ENCODE results near the gene PDP2. TPM values are rescaled to one million over a fixed set of nuclear protein-coding genes. Genes with fewer than 3 reads are reported as not detected.
A peak's percentile ranks its signal among the peaks of the same experiment; 100 is the strongest.

PDP2 gene
- total RNA-seq, 1 experiment from 2014 or later, result 44.4 TPM

- no peaks in the 10 kb centered on the region; the same call in 1 of the 2 replicates for H3K27me3 ChIP-seq (replicated peaks; ENCODE audit: control insufficient read depth, insufficient read depth, low read length)
- peak overlapping the region; percentile 80 for H3K4me3 Mint-ChIP-seq (ENCODE audit: unreplicated experiment)
- H3K4me3 ChIP-seq (ENCODE audit: low read depth, low read length), result no peak overlapping the region
- TF ChIP-seq, protein P1, sequence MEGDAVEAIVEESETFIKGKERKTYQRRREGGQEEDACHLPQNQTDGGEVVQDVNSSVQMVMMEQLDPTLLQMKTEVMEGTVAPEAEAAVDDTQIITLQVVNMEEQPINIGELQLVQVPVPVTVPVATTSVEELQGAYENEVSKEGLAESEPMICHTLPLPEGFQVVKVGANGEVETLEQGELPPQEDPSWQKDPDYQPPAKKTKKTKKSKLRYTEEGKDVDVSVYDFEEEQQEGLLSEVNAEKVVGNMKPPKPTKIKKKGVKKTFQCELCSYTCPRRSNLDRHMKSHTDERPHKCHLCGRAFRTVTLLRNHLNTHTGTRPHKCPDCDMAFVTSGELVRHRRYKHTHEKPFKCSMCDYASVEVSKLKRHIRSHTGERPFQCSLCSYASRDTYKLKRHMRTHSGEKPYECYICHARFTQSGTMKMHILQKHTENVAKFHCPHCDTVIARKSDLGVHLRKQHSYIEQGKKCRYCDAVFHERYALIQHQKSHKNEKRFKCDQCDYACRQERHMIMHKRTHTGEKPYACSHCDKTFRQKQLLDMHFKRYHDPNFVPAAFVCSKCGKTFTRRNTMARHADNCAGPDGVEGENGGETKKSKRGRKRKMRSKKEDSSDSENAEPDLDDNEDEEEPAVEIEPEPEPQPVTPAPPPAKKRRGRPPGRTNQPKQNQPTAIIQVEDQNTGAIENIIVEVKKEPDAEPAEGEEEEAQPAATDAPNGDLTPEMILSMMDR (IDR thresholded peaks at IDR 0.05; ENCODE audit: insufficient read depth in 1 of 2, low read depth in 1 of 2, low read length in 1 of 2, severe bottlenecking in 1 of 2, unreplicated experiment in 1 of 2), result no peak
- H3K9me3 Mint-ChIP-seq (ENCODE audit: unreplicated experiment), result no peaks in the 10 kb centered on the region
- intact Hi-C loops (cut with micrococcal nuclease; ENCODE audit: unreplicated experiment), result loop anchor here (1.0 to 10.0 kb wide), 3 partner anchors 43 to 466 kb away; partner anchors contain the start of gene NAE1
- no peak overlapping the region for H3K27ac Mint-ChIP-seq (ENCODE audit: unreplicated experiment)
- ChIA-PET POLR2A (interaction anchor here (1.1 kb wide), 1 partner anchor 43 kb away, joined by 15 read pairs; the partner anchor contains the start of gene NAE1), CTCF (interaction anchor here (1.0 to 3.6 kb wide), 14 partner anchors 8 to 467 kb away, joined by 3 to 57 read pairs (median 8); partner anchors contain the start of gene NAE1)
- BruUV-seq (replicated peaks), result no TSS peak
- no peak for DNase-seq
- H3K27me3 Mint-ChIP-seq (ENCODE audit: insufficient read depth, unreplicated experiment), result no peaks in the 10 kb centered on the region
- H3K4me1 ChIP-seq, result peaks cover 19% of the 10 kb centered on the region
- peaks cover 25% of the 10 kb centered on the region for H3K4me1 Mint-ChIP-seq (ENCODE audit: low read depth, unreplicated experiment)
- no peaks in the 10 kb centered on the region for H3K36me3 Mint-ChIP-seq (ENCODE audit: insufficient read depth, unreplicated experiment)
- no peaks in the 10 kb centered on the region for H3K9me3 ChIP-seq
- H3K36me3 ChIP-seq (ENCODE audit: control insufficient read depth, insufficient read depth, low read length), result no peaks in the 10 kb centered on the region
These were observed 6.6 kb upstream of the PDP2 start for GRCh38 chr16:66873685-66874055.

- TF ChIP-seq, protein P1 (IDR thresholded peaks at IDR 0.05; ENCODE audit: insufficient read depth in 1 of 2, low read depth in 1 of 2, low read length in 1 of 2, severe bottlenecking in 1 of 2, unreplicated experiment in 1 of 2), result no peak
- Histone ChIP-seq H3K27me3 (replicated peaks; ENCODE audit: control insufficient read depth, insufficient read depth, low read length) (no peaks in the 10 kb centered on the region; the same call in 1 of the 2 replicates), H3K9me3 (no peaks in the 10 kb centered on the region), H3K4me1 (peaks cover 19% of the 10 kb centered on the region), H3K36me3 (ENCODE audit: control insufficient read depth, insufficient read depth, low read length) (no peaks in the 10 kb centered on the region), H3K4me3 (ENCODE audit: low read depth, low read length) (no peak overlapping the region)
- intact Hi-C loops (cut with micrococcal nuclease; ENCODE audit: unreplicated experiment), result loop anchor here (5.0 to 10.0 kb wide), 2 partner anchors 149 to 467 kb away; no protein-coding TSS in a partner anchor
- POLR2A ChIA-PET, result interaction anchor here (0.6 kb wide), 1 partner anchor 234 kb away, joined by 3 read pairs; no protein-coding TSS in a partner anchor
- CTCF ChIA-PET, result interaction anchor here (0.5 to 1.8 kb wide), 6 partner anchors 44 to 468 kb away, joined by 3 to 9 read pairs (median 4); partner anchors contain the start of gene NAE1
- H3K27me3 Mint-ChIP-seq (ENCODE audit: insufficient read depth, unreplicated experiment), result no peaks in the 10 kb centered on the region
- DNase-seq, result no peak
- peak overlapping the region; percentile 63 for H3K4me3 Mint-ChIP-seq (ENCODE audit: unreplicated experiment)
- H3K4me1 Mint-ChIP-seq (ENCODE audit: low read depth, unreplicated experiment), result peaks cover 25% of the 10 kb centered on the region
- no peaks in the 10 kb centered on the region for H3K9me3 Mint-ChIP-seq (ENCODE audit: unreplicated experiment)
- no TSS peak for BruUV-seq (replicated peaks)
- H3K27ac Mint-ChIP-seq (ENCODE audit: unreplicated experiment), result no peak overlapping the region
- no peaks in the 10 kb centered on the region for H3K36me3 Mint-ChIP-seq (ENCODE audit: insufficient read depth, unreplicated experiment)
These were observed 6.1 kb upstream of the PDP2 start for GRCh38 chr16:66874079-66874775.

DNA sequence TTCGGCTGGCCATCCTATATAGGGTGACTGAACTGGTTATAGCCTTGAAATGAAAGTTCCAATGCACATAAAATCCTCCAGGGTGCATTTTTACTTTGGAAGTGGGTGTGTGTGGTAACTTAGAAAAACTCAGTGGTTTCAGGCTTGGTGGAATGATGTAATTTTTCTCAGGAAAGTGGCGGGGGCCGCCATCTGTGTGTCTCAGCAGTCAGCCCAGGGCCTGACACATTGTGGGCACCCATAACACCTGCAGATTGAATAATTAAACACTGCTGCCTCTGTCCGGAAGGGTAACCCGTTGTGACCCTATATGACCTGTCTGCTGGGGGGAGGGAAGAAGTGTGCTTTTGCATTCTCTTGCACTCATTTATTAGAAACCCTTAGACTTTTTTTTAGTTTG, 2.2 kb upstream of the PDP2 start:
- Mint-ChIP-seq H3K4me1 (ENCODE audit: low read depth, unreplicated experiment) (peaks cover 20% of the 10 kb centered on the region), H3K27me3 (ENCODE audit: insufficient read depth, unreplicated experiment) (no peaks in the 10 kb centered on the region), H3K4me3 (ENCODE audit: unreplicated experiment) (no peak overlapping the region), H3K27ac (ENCODE audit: unreplicated experiment) (no peak overlapping the region), H3K36me3 (ENCODE audit: insufficient read depth, unreplicated experiment) (peaks cover 11% of the 10 kb centered on the region), H3K9me3 (ENCODE audit: unreplicated experiment) (no peaks in the 10 kb centered on the region)
- H3K4me1 ChIP-seq, result peaks cover 16% of the 10 kb centered on the region
- H3K4me3 ChIP-seq (ENCODE audit: low read depth, low read length), result no peak overlapping the region
- no peak for DNase-seq
- no peaks in the 10 kb centered on the region for H3K9me3 ChIP-seq
- intact Hi-C loops (cut with micrococcal nuclease; ENCODE audit: unreplicated experiment), result loop anchor here (10.0 kb wide), 1 partner anchor 153 kb away; no protein-coding TSS in a partner anchor
- BruUV-seq (replicated peaks), result no TSS peak
- TF ChIP-seq, protein P1 (IDR thresholded peaks at IDR 0.05; ENCODE audit: insufficient read depth in 1 of 2, low read depth in 1 of 2, low read length in 1 of 2, severe bottlenecking in 1 of 2, unreplicated experiment in 1 of 2), result no peak
- ChIA-PET CTCF (no interaction called here), POLR2A (no interaction called here)
- H3K27me3 ChIP-seq (replicated peaks; ENCODE audit: control insufficient read depth, insufficient read depth, low read length), result no peaks in the 10 kb centered on the region; the same call in 1 of the 2 replicates
- H3K36me3 ChIP-seq (ENCODE audit: control insufficient read depth, insufficient read depth, low read length), result no peaks in the 10 kb centered on the region

All from Caco-2 (cell line).